HepG2 (cell line): Measurements from ENCODE around the gene C19orf73. TPM values are rescaled to one million over a fixed set of nuclear protein-coding genes. Genes with fewer than 3 reads are reported as not detected.

Experiments
- AKNA ChIP-seq: sonication (generic); formaldehyde crosslinking; IDR thresholded peaks from 2 replicates; pipeline ENCODE4 v1.4.0; 2020; ENCODE audit warnings: missing genetic modification reagents, borderline replicate concordance
- DR1 ChIP-seq: sonication (generic); formaldehyde crosslinking; IDR thresholded peaks from 2 replicates; pipeline ENCODE4 v1.8.0; 2021; ENCODE audit warnings: mild to moderate bottlenecking, missing genetic modification reagents, inconsistent platforms
- ELF4 ChIP-seq: sonication (generic); formaldehyde crosslinking; IDR thresholded peaks from 2 replicates; pipeline ENCODE4 v1.5.0; 2020; ENCODE audit warnings: missing genetic modification reagents, mild to moderate bottlenecking, moderate library complexity, borderline replicate concordance
- HOXA7 ChIP-seq: sonication (generic); formaldehyde crosslinking; IDR thresholded peaks from 2 replicates; pipeline ENCODE4 v1.8.1; 2022; ENCODE audit warnings: mild to moderate bottlenecking, missing genetic modification reagents, moderate library complexity
- IRF1 ChIP-seq: sonication (generic); formaldehyde crosslinking; IDR thresholded peaks from 2 replicates; pipeline ENCODE4 v1.4.0; 2020; ENCODE audit warnings: low read depth, mild to moderate bottlenecking, missing genetic modification reagents
- MAX ChIP-seq: IDR thresholded peaks from 2 replicates; pipeline ENCODE4 v1.6.1; 2012; ENCODE audit warnings: inconsistent platforms
- NBN ChIP-seq: fragments of 450-650 bp; conservative IDR thresholded peaks from 2 replicates; pipeline ENCODE4 v1.6.1; 2017
- NFE2L2 ChIP-seq: fragments of 150-350 bp; IDR thresholded peaks from 2 replicates; pipeline ENCODE4 v1.6.1; 2014; ENCODE audit warnings: low read length
- REL ChIP-seq: sonication (generic); formaldehyde crosslinking; conservative IDR thresholded peaks from 2 replicates; pipeline ENCODE4 v1.8.0; 2022; ENCODE audit warnings: mild to moderate bottlenecking, missing genetic modification reagents, moderate library complexity
- ZBED4 ChIP-seq: sonication (generic); formaldehyde crosslinking; IDR thresholded peaks from 2 replicates; pipeline ENCODE4 v1.4.0; 2020; ENCODE audit warnings: missing genetic modification reagents, borderline replicate concordance
- ZBTB1 ChIP-seq: sonication (generic); formaldehyde crosslinking; IDR thresholded peaks from 2 replicates; pipeline ENCODE4 v1.4.0; 2020; ENCODE audit warnings: missing genetic modification reagents, borderline replicate concordance
- ZKSCAN1 ChIP-seq: fragments of 150-350 bp; IDR thresholded peaks from 2 replicates; pipeline ENCODE4 v1.6.1; 2014; ENCODE audit warnings: low read length
- ZMYM3 ChIP-seq: sonication (generic); formaldehyde crosslinking; IDR thresholded peaks from 2 replicates; pipeline ENCODE4 v1.5.1; 2020; ENCODE audit warnings: mild to moderate bottlenecking, missing genetic modification reagents
- ZNF121 ChIP-seq: sonication (generic); formaldehyde crosslinking; IDR thresholded peaks from 2 replicates; pipeline ENCODE4 v1.5.0; 2020; ENCODE audit warnings: mild to moderate bottlenecking, missing genetic modification reagents
- ZNF572 ChIP-seq: sonication (generic); formaldehyde crosslinking; IDR thresholded peaks from 2 replicates; pipeline ENCODE4 v1.5.1; 2020; ENCODE audit warnings: mild to moderate bottlenecking, missing genetic modification reagents
- ZNF788 ChIP-seq: sonication (generic); formaldehyde crosslinking; IDR thresholded peaks from 2 replicates; pipeline ENCODE4 v1.5.0; 2020; ENCODE audit warnings: mild to moderate bottlenecking, missing genetic modification reagents, borderline replicate concordance
- polyA plus RNA-seq, 8 experiments: library from polyadenylated mRNA; depleted of rRNA in 3 of 8; stranded (reverse) in 7 of 8; unstranded in 1 of 8; fragments of >200 nt; fragmentation: Illumina TruSeq in 4 of 8; extraction: Trizol in 4 of 8; gene quantifications; 2 replicates each; pipeline versions ENCODE4 v1.2.1 to v1.2.3, GENCODE V29; 2011 to 2016; ENCODE audit warnings: low read depth in 4 of 8, missing spikeins in 1 of 8, mixed read lengths in 1 of 8; ENCODE audit not compliant: insufficient read depth in 1 of 8
- total RNA-seq, 5 experiments: library from RNA; depleted of rRNA; stranded (reverse); fragments of >200 nt; fragmentation: Illumina TruSeq; extraction: Trizol; gene quantifications; 2 replicates each; pipeline ENCODE4 v1.2.3, GENCODE V29; 2016; ENCODE audit warnings: low read depth in 1 of 5

C19orf73 gene
- total and polyA plus RNA-seq, 2 of the 13 experiments (the other 11 are each of a cell fraction or from before 2014, with no cell fraction given), result 1.4 to 1.5 TPM

- no peak for TF ChIP-seq AKNA (CRISPR knock-in tag)
- TF ChIP-seq ZNF788 (CRISPR knock-in tag), result peak; percentile 44; the same call in 1 of the 2 replicates
- TF ChIP-seq ELF4 (CRISPR knock-in tag), result no peak
- TF ChIP-seq REL (CRISPR knock-in tag), result no peak
- TF ChIP-seq DR1 (CRISPR knock-in tag), result no peak
- peak; percentile 51; the same call in 1 of the 2 replicates for TF ChIP-seq ZNF121 (CRISPR knock-in tag)
- peak; percentile 58 for TF ChIP-seq MAX
- no peak; the same call in 1 of the 2 replicates for TF ChIP-seq ZBTB1 (CRISPR knock-in tag)
- peak; percentile 70; the same call in 1 of the 2 replicates for TF ChIP-seq ZBED4 (CRISPR knock-in tag)
- 0 out of 2 replicates have a peak, but pooled peaks have one; percentile 31 for TF ChIP-seq ZNF572 (CRISPR knock-in tag)
- TF ChIP-seq NBN, result no peak
- no peak for TF ChIP-seq IRF1 (CRISPR knock-in tag)
- TF ChIP-seq HOXA7 (CRISPR knock-in tag), result no peak
- no peak for TF ChIP-seq NFE2L2
- TF ChIP-seq ZKSCAN1, result 0 out of 2 replicates have a peak, but pooled peaks have one; percentile 45
- TF ChIP-seq ZMYM3, result no peak
These were observed 6.2 kb upstream of the C19orf73 start (continued) for GRCh38 chr19:49125025-49125731.
